PC-9 (cell line): ENCODE measurements around the gene XAB2. TPM values are rescaled to one million over a fixed set of nuclear protein-coding genes. Genes with fewer than 3 reads are reported as not detected.
A peak's percentile ranks its signal among the peaks of the same experiment; 100 is the strongest.
"Not testable (repeated sequence)": the region's sequence is repeated elsewhere in the genome, so short reads cannot be mapped to it uniquely, and the experiment has no call there.

Experiments used
- BruUV-seq: library from RNA; stranded (reverse); fragments of 400-500 nt; replicated peaks from 2 replicates; lab custom pipeline; 2021; lab: Mats Ljungman, UMichigan
- CTCF ChIA-PET: fragments of 300-600 bp; sonication (Branson Sonifier 250); formaldehyde crosslinking; loops from one replicate; lab custom pipeline; 2022; ENCODE audit warnings: antibody characterized with exemption; lab: Charles Lee
- POLR2A ChIA-PET: fragments of 300-600 bp; sonication (Branson Sonifier 250); formaldehyde crosslinking; loops from one replicate; lab custom pipeline; 2022; ENCODE audit warnings: antibody characterized with exemption; ENCODE audit not compliant: unreplicated experiment; lab: Charles Lee
- DNase-seq, 2 experiments: peaks; one replicate each; pipeline versions ENCODE4 v3.0.0 to v3.0.0-alpha.2; 2015 to 2022; ENCODE audit warnings: mixed read lengths in 1 of 2
- H2AFZ ChIP-seq: fragments of 200-600 bp; sonication (generic); 2 replicates; pipeline ENCODE4 v1.8.1; 2017; ENCODE audit warnings: antibody characterized with exemption
- H3F3A ChIP-seq: fragments of 200-600 bp; sonication (generic); 2 replicates; pipeline ENCODE4 v1.8.1; 2017; ENCODE audit warnings: antibody characterized with exemption, mild to moderate bottlenecking, low read depth; ENCODE audit not compliant: insufficient read depth
- H3K27ac ChIP-seq: fragments of 200-600 bp; sonication (generic); 2 replicates; pipeline ENCODE4 v1.6.1; 2016; ENCODE audit warnings: mixed run types
- H3K27me3 ChIP-seq: fragments of 200-600 bp; sonication (generic); 2 replicates; pipeline ENCODE4 v1.6.1; 2016; ENCODE audit warnings: low read depth, mixed run types; ENCODE audit not compliant: insufficient read depth
- H3K36me3 ChIP-seq: fragments of 200-600 bp; sonication (generic); 2 replicates; pipeline ENCODE4 v1.6.1; 2016; ENCODE audit warnings: low read depth, mixed run types
- H3K4me1 ChIP-seq: fragments of 200-600 bp; sonication (generic); replicated peaks from 2 replicates; pipeline ENCODE4 v1.6.1; 2016; ENCODE audit warnings: mixed run types; ENCODE audit not compliant: insufficient read depth
- H3K4me2 ChIP-seq: fragments of 200-600 bp; sonication (generic); 2 replicates; pipeline ENCODE4 v1.6.1; 2017; ENCODE audit warnings: mixed run types
- H3K4me3 ChIP-seq: fragments of 200-600 bp; sonication (generic); 2 replicates; pipeline ENCODE4 v1.6.1; 2016; ENCODE audit warnings: mixed run types
- H3K79me2 ChIP-seq: fragments of 200-600 bp; sonication (generic); 2 replicates; pipeline ENCODE4 v1.6.1; 2017; ENCODE audit warnings: low read depth, mixed run types
- H3K9me2 ChIP-seq: fragments of 200-600 bp; sonication (generic); 2 replicates; pipeline ENCODE4 v1.8.1; 2017; ENCODE audit warnings: mild to moderate bottlenecking; ENCODE audit not compliant: insufficient read depth
- H3K9me3 ChIP-seq: fragments of 200-600 bp; sonication (generic); 2 replicates; pipeline ENCODE4 v1.8.1; 2016; ENCODE audit warnings: low read depth; ENCODE audit not compliant: insufficient read depth
- H4K20me1 ChIP-seq: fragments of 200-600 bp; sonication (generic); 2 replicates; pipeline ENCODE4 v1.8.1; 2017; ENCODE audit not compliant: insufficient read depth
- CTCF ChIP-seq: fragments of 200-600 bp; sonication (generic); conservative IDR thresholded peaks from 2 replicates; pipeline ENCODE4 v1.6.1; 2017; ENCODE audit warnings: mixed run types, antibody characterized with exemption, mild to moderate bottlenecking, moderate library complexity
- EZH2 ChIP-seq: fragments of 200-600 bp; sonication (generic); IDR thresholded peaks from 2 replicates; pipeline ENCODE4 v1.8.0; 2017; ENCODE audit warnings: antibody characterized with exemption, low read depth
- intact Hi-C: fragments of 100-400 bp; cut with micrococcal nuclease; formaldehyde crosslinking; loops from one replicate; pipeline ENCODE4 v1.10.0; 2022; ENCODE audit not compliant: unreplicated experiment
- total RNA-seq: library from RNA; stranded (reverse); gene quantifications from 2 replicates; pipeline ENCODE4 v1.2.3, GENCODE V29; 2021

Gene XAB2
- total RNA-seq, 1 experiment from 2014 or later: 44.9 TPM

- Histone ChIP-seq H2AFZ (no peak overlapping the region), H3F3A (peaks cover 32% of the 10 kb centered on the region), H3K4me3 (no peak overlapping the region), H4K20me1 (0 out of 2 replicates have a peak, but pooled peaks cover 4% of the 10 kb centered on the region), H3K27ac (no peak overlapping the region), H3K36me3 (no peaks in the 10 kb centered on the region), H3K27me3 (no peaks in the 10 kb centered on the region), H3K79me2 (0 out of 2 replicates have a peak, but pooled peaks cover 5% of the 10 kb centered on the region), H3K9me2 (no peaks in the 10 kb centered on the region), H3K4me2 (no peak overlapping the region), H3K9me3 (no peaks in the 10 kb centered on the region), H3K4me1 (no peaks in the 10 kb centered on the region)
- no peak for DNase-seq
- no peak for TF ChIP-seq EZH2
- no peak for TF ChIP-seq CTCF
- CTCF ChIA-PET: no interaction called here
- intact Hi-C loops: no loop called here
- no TSS peak for BruUV-seq
- POLR2A ChIA-PET: no interaction called here
Measured at GRCh38 chr19:7645163-7645562, 15.8 kb upstream of the XAB2 start.

GRCh38 chr19:7644550-7644877 is 15.2 kb upstream of the XAB2 start:
- intact Hi-C loops: no loop called here
- CTCF ChIA-PET: no interaction called here
- Histone ChIP-seq H2AFZ (no peak overlapping the region), H3K4me3 (no peak overlapping the region), H3K27me3 (no peaks in the 10 kb centered on the region), H3K36me3 (no peaks in the 10 kb centered on the region), H3K4me1 (no peaks in the 10 kb centered on the region), H3K27ac (no peak overlapping the region), H3K4me2 (no peak overlapping the region), H4K20me1 (peaks cover 9% of the 10 kb centered on the region; the same call in 1 of the 2 replicates), H3F3A (peaks cover 37% of the 10 kb centered on the region), H3K79me2 (0 out of 2 replicates have a peak, but pooled peaks cover 11% of the 10 kb centered on the region), H3K9me2 (no peaks in the 10 kb centered on the region), H3K9me3 (no peaks in the 10 kb centered on the region; the same call in 1 of the 2 replicates)
- no TSS peak for BruUV-seq
- TF ChIP-seq CTCF (no peak), EZH2 (no peak)
- POLR2A ChIA-PET: interaction anchor here (0.6 kb wide), 1 partner anchor 17 kb away, joined by 4 read pairs; no protein-coding TSS in a partner anchor
- DNase-seq: no peak

GRCh38 chr19:7643629-7644549 is 14.5 kb upstream of the XAB2 start:
- H3K9me3 ChIP-seq, H3K9me2 ChIP-seq, H3K4me1 ChIP-seq, H3K27me3 ChIP-seq, H2AFZ ChIP-seq, CTCF ChIA-PET, H3K4me2 ChIP-seq, H3K27ac ChIP-seq, H3K4me3 ChIP-seq, H3K36me3 ChIP-seq, BruUV-seq, intact Hi-C loops: not testable (repeated sequence)
- peaks cover 37% of the 10 kb centered on the region for H3F3A ChIP-seq
- H4K20me1 ChIP-seq: peaks cover 10% of the 10 kb centered on the region
- peak; percentile 29 to 63 for DNase-seq
- POLR2A ChIA-PET: interaction anchor here (0.6 kb wide), 1 partner anchor 16 kb away, joined by 4 read pairs; no protein-coding TSS in a partner anchor
- peaks cover 11% of the 10 kb centered on the region; the same call in 1 of the 2 replicates for H3K79me2 ChIP-seq
